Transverse colon (tissue), 4 donors: ENCODE measurements around the gene C10orf90. TPM values are rescaled to one million over a fixed set of nuclear protein-coding genes. Genes with fewer than 3 reads are reported as not detected.

ENCODE experiments used
- DNase-seq: peaks from one replicate; pipeline ENCODE4 v3.0.0-alpha.2; 2019
- H3K27ac ChIP-seq, 4 donors: fragments of 200-600 bp; sonication (generic); 2 replicates each; pipeline ENCODE4 v1.5.1; 2016 to 2018; ENCODE audit warnings: inconsistent platforms in 4 of 4
- H3K27me3 ChIP-seq: fragments of 200-600 bp; sonication (generic); 2 replicates; pipeline ENCODE4 v1.5.1; 2017; ENCODE audit warnings: inconsistent platforms
- H3K36me3 ChIP-seq, 4 donors: fragments of 200-600 bp; sonication (generic); 2 replicates each; pipeline ENCODE4 v1.5.1; 2017 to 2019; ENCODE audit warnings: inconsistent platforms in 4 of 4
- H3K4me1 ChIP-seq, 4 donors: fragments of 200-600 bp; sonication (generic); 2 replicates each; pipeline ENCODE4 v1.5.1; 2017 to 2020; ENCODE audit warnings: inconsistent platforms in 4 of 4
- H3K4me3 ChIP-seq, 4 donors: fragments of 200-600 bp; sonication (generic); 1 replicate in 1 of 4; 2 replicates in 3 of 4; pipeline versions ENCODE4 v1.5.1 to v1.6.1; 2017 to 2019; ENCODE audit warnings: inconsistent platforms in 4 of 4
- H3K9me3 ChIP-seq, 2 donors: fragments of 200-600 bp; sonication (generic); 2 replicates each; pipeline ENCODE4 v1.5.1; 2017 to 2019; ENCODE audit warnings: inconsistent platforms in 2 of 2
- EP300 ChIP-seq: sonication (generic); formaldehyde crosslinking; IDR thresholded peaks from one replicate; pipeline ENCODE4 v1.6.1; 2017; ENCODE audit warnings: antibody characterized with exemption, low read depth
- POLR2A ChIP-seq: fragments of 450-650 bp; IDR thresholded peaks from one replicate; pipeline ENCODE4 v1.6.1; 2016; ENCODE audit warnings: antibody characterized with exemption, mild to moderate bottlenecking, moderate library complexity
- POLR2AphosphoS5 ChIP-seq, 3 donors: sonication (generic); formaldehyde crosslinking; IDR thresholded peaks; one replicate each; pipeline ENCODE4 v1.6.1; 2016; ENCODE audit warnings: antibody characterized with exemption in 3 of 3
- whole genome bisulfite sequencing, 2 donors: methylation state at CpG; one replicate each; pipeline ENCODE4 v1.1.5; 2018; ENCODE audit warnings: low coverage in 1 of 2; 5-methylcytosine and 5-hydroxymethylcytosine counted together
- in situ Hi-C, 4 donors: fragments of 200-750 bp; cut with MboI; loops; one replicate each; pipeline versions ENCODE4 v1.15.0 to v1.15.1; 2017; ENCODE audit warnings: low sequenced_read_pairs in 3 of 4, low pct_ligation_motif_present in 1 of 4, low pct_unique_long_range_greater_than_20kb in 1 of 4
- intact Hi-C: fragments of 100-400 bp; cut with DNase I; formaldehyde crosslinking; loops from one replicate; pipeline ENCODE4 v1.15.1; 2023; ENCODE audit warnings: low total_unique reads
- total RNA-seq, 4 donors: library from RNA; depleted of rRNA; stranded (reverse); fragments of >200 nt; gene quantifications; one replicate each; pipeline ENCODE4 v1.1.0, GENCODE V29; 2016
- TF ChIP-seq, protein P1 (sequence below), 5 experiments: fragments of 200-600 bp in 3 of 5; fragments of 450-650 bp in 2 of 5; sonication (generic) in 3 of 5; IDR thresholded peaks; 1 replicate in 2 of 5; 2 replicates in 3 of 5; pipeline ENCODE4 v1.5.1; 2016 to 2017; ENCODE audit warnings: antibody characterized with exemption in 5 of 5, inconsistent platforms in 3 of 5, mild to moderate bottlenecking in 2 of 5, moderate library complexity in 1 of 5

The C10orf90 gene
- total RNA-seq, 4 donors from 2014 or later = not detected

GRCh38 chr10:126568809-126569385, 101.6 kb downstream of the C10orf90 start:
- TF ChIP-seq, protein P1, sequence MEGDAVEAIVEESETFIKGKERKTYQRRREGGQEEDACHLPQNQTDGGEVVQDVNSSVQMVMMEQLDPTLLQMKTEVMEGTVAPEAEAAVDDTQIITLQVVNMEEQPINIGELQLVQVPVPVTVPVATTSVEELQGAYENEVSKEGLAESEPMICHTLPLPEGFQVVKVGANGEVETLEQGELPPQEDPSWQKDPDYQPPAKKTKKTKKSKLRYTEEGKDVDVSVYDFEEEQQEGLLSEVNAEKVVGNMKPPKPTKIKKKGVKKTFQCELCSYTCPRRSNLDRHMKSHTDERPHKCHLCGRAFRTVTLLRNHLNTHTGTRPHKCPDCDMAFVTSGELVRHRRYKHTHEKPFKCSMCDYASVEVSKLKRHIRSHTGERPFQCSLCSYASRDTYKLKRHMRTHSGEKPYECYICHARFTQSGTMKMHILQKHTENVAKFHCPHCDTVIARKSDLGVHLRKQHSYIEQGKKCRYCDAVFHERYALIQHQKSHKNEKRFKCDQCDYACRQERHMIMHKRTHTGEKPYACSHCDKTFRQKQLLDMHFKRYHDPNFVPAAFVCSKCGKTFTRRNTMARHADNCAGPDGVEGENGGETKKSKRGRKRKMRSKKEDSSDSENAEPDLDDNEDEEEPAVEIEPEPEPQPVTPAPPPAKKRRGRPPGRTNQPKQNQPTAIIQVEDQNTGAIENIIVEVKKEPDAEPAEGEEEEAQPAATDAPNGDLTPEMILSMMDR (IDR thresholded peaks at IDR 0.05) = no peak
- TF ChIP-seq POLR2AphosphoS5 (IDR thresholded peaks at IDR 0.05) (no peak), POLR2A (no peak), EP300 (no peak)
- Histone ChIP-seq H3K9me3 (no peaks in the 10 kb centered on the region), H3K27ac (no peak overlapping the region), H3K4me3 (no peak overlapping the region), H3K4me1 (no peaks in the 10 kb centered on the region), H3K36me3 (no peaks in the 10 kb centered on the region), H3K27me3 (no peaks in the 10 kb centered on the region)
- intact Hi-C loops (no loop called here), in situ Hi-C loops (no loop called here)
- DNase-seq = no peak
- 46 to 57% methylated on average over 4 to 7 of the region's 7 CpGs for WGBS, 2 donors

- Histone ChIP-seq H3K4me3 (no peak overlapping the region), H3K9me3 (no peaks in the 10 kb centered on the region), H3K36me3 (no peaks in the 10 kb centered on the region), H3K27ac (no peak overlapping the region), H3K27me3 (no peaks in the 10 kb centered on the region), H3K4me1 (no peaks in the 10 kb centered on the region)
- 84 to 89% methylated on average over 3 of the region's 3 CpGs for WGBS, 2 donors
- no peak for DNase-seq
- intact Hi-C loops (no loop called here), in situ Hi-C loops (no loop called here)
- TF ChIP-seq POLR2A (no peak), POLR2AphosphoS5 (IDR thresholded peaks at IDR 0.05) (no peak), EP300 (no peak)
- TF ChIP-seq, protein P1 (IDR thresholded peaks at IDR 0.05) = no peak
Observed at GRCh38 chr10:126565871-126566270, 104.6 kb downstream of the C10orf90 start.

GRCh38 chr10:126565441-126565840, 105.1 kb downstream of the C10orf90 start:
- intact Hi-C loops = no loop called here
- Histone ChIP-seq H3K4me3 (no peak overlapping the region), H3K9me3 (no peaks in the 10 kb centered on the region), H3K27ac (no peak overlapping the region), H3K36me3 (no peaks in the 10 kb centered on the region), H3K27me3 (no peaks in the 10 kb centered on the region), H3K4me1 (no peaks in the 10 kb centered on the region)
- TF ChIP-seq POLR2A = no peak
- TF ChIP-seq, protein P1 (IDR thresholded peaks at IDR 0.05) = no peak
- no peak for TF ChIP-seq EP300
- in situ Hi-C loops = no loop called here
- no peak for DNase-seq
- 70 to 79% methylated on average over 1 to 7 of the region's 7 CpGs for WGBS, 2 donors

- intact Hi-C loops = no loop called here
- no peak for DNase-seq
- H3K27ac ChIP-seq = no peak overlapping the region
- WGBS, 2 donors = 77 to 100% methylated on average over 1 to 4 of the region's 4 CpGs
- no peak for TF ChIP-seq EP300
- TF ChIP-seq, protein P1 (IDR thresholded peaks at IDR 0.05) = no peak
- no peak for TF ChIP-seq POLR2A
- TF ChIP-seq POLR2AphosphoS5 (IDR thresholded peaks at IDR 0.05) = no peak
- H3K4me1 ChIP-seq = no peaks in the 10 kb centered on the region
- H3K4me3 ChIP-seq = no peak overlapping the region
- H3K27me3 ChIP-seq = no peaks in the 10 kb centered on the region
- in situ Hi-C loops = no loop called here
- no peaks in the 10 kb centered on the region for H3K36me3 ChIP-seq
- H3K9me3 ChIP-seq = no peaks in the 10 kb centered on the region
Observed at GRCh38 chr10:126564326-126564888, 106.1 kb downstream of the C10orf90 start.
